CD4-positive, alpha-beta T cell treated with Interleukin-15 for 1 hour (primary cell): Measurements from ENCODE around the gene RALGPS1.

Source experiments
- DNase-seq: peaks from one replicate; pipeline ENCODE4 v3.0.0-alpha.2; 2020

The RALGPS1 gene

DNA sequence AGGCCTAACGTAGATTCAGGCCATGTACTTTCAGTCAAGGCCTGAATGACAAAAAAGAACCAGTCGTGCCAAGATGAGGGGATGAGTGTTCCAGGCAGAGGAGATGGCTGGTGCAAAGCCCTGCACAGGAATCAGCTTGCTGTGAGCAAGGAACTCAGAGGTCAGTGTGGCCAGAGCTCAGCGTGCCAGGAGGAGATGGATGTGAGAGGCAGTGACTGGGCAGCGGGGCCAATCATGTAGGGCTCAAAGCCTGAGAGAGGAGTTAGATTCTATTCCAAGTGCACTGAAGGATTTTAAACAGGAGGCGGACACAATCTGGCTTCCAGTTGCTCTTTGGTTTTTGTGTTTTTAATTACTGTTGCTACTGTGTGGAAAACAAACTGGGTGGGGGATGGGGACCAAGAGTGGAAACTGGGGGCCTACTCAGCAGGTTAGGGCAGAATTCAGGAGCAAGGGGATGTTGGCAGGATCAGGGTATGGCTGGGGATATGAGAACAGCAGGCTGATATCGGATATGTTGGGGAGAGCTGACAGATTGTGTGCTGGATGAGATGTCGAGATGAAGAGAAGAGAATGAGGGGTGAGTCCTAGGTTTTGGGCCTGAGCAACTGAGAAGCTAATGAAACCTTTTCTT, 143.5 kb downstream of the RALGPS1 start:
- DNase-seq: no peak

DNA sequence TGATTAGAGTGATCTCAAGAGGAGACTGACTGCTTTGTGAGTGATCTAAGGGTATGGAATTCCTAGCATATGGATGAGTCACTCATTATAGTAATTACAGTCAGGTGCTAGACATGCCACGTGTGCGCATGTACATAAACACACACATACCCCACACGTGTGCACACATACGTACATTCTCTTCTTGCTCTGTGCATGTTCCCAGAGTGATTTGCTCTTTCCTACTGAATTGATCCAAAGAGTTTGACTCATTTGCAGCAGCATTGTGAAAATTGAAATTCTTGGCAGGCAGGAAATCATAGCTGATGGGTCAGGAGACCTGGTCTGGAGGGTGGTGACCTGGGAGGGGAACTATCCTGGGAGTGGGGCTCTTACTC, 144.1 kb downstream of the RALGPS1 start:
- no peak for DNase-seq

DNA sequence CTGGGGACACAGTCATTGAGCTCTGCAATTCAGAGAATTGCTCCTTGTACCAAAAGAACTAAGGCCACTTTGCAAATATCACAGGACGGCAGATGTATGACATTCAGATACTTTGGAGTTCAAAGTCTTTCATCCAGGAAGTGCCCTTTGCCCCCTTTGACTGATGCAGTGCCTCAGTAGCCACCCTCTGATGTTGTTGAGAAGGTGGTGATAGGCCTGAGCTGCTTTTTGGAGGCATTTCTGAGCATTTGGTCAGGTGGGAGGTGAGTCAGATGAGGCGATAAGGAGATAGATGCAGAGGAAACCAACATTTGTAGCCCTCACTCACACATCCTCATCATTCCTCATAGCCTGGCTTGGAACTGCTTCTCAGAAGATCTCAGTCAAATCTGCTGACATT, 144.4 kb downstream of the RALGPS1 start:
- no peak for DNase-seq

DNA sequence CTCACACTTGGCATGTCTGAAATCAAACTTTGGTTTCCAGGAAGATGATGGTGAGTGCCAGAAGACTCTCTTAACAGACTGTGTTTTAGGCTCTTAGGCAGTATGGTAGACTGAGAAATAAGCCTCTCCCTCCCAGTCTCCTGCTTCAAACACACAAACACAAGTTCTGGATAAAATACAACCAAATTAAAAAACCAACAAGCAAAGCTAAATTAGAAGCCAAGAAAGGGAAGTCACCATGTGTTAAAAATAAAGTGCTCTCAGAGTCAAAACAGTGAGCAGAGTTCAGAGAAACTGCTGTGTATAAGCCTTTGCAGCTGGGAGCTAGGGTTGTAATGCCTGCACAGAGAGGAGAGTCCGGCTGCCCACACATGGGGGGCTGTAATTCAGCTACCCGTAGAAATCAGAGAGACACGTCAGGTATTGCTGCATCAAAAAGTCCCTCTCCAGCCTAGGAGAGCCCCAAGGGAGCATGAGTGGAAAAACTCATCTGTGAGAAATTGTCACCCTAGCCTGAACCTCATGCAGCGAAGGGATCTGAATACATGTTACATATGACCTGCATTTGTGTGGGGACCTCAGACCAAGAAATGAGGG, 145.3 kb downstream of the RALGPS1 start:
- DNase-seq: no peak

DNA sequence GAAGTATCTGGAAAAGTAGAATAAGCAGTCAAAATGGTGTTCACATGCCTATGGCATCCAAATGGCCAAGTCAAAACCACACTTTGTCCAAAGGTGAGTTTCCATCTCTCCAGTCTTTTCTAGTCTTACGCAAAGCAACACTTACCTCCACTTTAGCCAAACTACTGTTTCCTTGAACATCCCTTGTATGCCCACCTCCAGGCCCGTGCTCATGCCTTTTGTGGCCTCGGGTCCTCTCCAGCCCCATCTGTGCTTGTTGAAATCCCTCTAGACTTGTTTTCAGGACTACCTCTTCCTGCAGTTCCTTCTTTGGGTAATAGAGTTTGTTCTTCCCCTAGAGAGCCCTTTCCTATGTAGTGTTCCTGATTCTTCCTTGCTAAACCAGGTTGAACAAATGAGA, 146.8 kb downstream of the RALGPS1 start:
- DNase-seq: no peak

DNA sequence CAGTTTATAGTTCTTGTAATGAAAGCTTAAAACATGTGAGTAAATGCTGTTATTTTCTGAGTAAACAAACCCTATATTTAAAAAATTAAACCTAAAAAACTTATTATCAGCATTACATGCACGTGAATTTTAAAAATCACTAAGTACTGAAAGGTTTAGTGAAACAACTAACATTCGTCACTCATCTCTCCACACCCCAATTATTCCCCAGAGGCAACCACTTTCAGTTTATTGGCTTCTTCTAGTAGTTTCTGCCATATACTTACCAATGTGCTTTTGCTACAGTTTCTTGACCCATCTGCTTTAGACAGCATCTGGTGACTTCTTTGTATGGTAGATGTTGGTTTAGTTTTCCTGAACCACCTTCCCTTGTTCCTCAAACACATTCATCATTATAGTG, 149.8 kb downstream of the RALGPS1 start:
- DNase-seq: no peak

DNA sequence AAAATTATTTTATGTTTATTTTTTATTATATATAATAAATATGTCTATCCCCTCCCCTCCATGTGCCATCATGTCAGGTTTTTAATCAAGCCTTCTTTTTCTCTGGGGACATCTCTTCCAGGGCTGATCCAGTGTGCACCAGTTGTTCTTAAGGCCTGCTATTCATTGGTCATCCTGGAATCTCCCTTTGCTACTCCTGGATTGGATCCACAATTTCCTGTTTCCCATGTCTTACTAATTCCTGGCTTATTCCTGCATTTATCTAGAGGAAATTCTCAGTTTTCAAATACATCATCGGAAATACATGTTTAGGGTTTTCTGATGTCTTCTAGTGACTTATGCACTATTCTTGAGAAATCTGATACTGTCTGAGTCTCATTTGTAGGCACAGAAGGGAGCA, 151.0 kb downstream of the RALGPS1 start:
- no peak for DNase-seq

DNA sequence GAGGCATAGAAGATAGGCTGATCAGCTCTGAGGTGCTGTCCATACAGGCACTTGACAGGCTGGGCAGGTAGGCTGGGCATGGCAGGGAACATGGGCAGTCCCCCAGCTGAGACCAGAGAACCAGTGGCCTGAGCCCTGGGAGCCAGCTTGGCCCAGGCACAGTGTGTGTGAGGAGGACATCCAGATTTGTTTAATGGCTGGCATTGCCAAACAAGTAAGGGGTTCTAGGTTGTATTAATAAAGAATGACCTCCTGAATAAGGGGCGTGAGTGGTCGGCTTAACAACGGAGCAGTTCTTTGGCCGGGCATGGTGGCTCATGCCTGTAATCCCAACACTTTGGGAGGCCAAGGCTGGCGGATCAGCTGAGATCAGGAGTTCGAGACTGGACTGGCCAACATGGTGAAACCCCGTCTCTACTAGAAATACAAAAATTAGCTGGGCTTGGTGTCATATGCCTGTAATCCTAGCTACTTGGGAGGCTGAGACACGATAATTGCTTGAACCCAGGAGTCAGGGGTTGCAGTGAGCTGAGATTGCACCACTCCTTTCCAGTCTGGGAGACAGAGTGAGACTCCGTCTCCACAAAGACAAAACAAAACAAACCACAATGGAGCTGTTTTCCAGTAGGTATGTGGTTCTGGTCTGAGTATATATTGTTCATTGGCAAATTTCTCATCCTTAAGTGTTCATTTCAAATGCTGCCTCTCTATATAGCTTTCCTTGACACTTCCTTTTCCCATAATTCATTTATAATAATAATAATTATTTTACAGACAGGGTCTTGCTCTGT, 151.7 kb downstream of the RALGPS1 start:
- DNase-seq: no peak

DNA sequence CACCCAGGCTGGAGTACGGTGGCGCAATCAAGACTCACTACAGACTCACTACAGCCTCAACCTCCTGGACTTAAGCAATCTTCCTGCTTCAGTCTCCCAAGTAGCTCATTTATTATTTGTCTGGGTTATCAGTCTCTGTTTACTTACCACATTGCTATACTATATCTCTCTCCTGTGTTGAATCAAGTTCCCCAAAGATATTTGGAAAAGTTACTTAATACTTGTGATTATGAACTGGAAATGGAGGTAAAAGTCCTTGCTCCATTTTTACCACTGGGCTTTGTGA, 152.2 kb downstream of the RALGPS1 start:
- no peak for DNase-seq

DNA sequence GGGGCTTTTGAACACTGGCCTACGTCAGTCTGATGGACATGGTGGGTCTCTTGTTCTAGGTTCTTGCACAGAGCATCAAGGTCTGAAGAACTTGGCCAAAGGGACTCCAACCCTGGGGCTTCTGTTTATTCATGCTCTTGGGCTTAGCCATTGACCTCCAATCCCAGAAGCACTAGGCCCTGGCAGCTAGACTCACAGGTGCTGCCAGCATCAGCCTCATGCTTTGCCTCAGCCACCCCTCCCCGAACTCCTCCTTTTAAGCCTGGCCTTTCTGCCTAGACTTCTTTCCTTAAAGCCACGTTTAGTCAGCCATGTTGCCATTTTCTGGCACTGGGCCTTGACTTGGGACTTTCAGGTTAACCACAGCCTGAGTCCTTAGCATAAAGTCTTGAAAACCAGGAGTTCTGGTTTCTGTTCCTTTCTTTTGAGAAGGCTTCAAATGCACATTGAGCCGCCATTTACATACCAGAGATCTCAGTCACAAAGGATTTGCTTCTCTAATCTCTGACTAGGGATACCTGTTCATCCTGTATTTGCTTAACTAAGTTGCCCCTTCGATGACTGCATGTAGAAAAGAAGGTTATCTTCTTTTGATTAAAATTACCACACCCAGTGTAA, 153.1 kb downstream of the RALGPS1 start:
- DNase-seq: no peak

DNA sequence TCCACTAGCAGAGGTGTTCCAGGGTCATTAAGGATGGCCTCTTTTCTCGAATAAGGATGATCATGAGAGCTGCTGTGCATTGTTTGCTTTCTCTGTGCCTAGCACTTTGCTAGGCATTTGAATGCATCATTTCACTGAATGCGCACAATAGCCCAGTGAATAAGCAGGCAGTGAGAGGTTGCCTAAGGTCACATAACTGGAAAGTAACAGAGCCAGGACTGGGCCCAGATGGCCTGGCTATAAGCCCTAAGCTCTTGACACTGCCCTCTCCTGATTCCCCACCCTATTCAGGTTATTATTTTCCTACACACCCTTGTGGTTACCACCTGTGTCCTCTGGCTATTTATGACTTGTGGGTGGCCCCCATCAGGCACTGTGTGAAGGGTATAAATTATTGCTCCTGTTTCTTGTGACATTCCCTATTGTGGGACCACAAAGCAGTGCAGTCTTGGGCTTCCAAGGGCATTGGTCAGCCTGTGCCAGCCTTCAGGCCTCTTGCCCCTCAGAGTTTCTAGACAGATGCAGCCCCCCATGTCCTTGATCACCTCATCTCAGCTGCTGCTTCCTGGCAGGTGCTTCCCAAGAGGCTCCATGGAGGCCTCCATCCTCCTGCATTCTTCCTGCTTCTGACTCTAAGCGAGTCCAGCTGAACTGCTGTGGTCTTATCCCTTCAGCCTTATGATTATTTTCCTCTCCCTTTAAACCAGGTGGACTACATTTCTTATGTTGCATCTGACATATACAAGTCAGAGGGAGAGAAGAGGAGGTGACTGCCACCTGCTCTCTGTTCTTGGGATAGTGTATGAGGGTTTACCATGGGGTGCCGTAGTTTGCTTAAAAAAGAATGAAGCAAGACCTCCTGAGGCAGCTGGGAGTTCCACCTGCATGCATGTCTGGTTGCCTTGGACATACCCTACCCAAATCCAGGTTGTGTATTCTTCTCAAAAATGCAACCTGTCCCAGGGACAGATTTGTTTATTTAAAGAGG, 160.3 kb downstream of the RALGPS1 start:
- DNase-seq: no peak

DNA sequence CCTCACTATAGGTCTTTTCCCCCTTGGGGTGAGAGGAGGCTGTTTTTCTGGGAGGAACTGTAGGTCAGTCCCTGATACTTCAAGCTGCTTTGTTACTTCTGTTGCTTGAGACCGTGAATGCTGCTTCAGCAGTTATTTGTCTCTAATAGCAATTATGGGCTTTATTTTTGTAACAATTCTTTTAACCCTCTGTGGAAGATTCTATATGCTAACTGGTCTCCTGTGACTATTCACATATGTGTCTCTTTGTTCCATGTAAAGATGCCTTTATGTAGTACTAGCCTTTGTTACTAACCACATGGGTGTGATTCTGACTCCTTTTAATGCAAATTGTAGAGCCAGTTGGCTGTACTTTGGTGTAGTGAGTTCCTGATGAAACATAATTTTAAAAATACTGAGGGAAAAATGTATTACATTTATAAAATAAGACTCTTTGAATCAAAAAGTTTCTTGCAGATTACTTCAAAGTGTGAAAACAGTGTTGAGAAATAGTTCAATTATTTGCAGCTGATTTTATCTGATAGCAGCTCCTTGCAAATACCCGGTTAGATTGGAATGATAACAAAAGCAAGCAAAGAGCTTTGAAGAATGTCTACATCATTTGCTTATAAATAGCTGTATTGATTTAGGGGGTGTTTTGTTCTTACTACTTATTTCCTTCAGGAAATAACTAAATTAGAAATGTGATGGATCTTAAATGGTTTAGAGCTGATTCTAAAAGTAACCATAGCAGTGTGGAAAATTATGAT, 161.2 kb downstream of the RALGPS1 start:
- DNase-seq: no peak

DNA sequence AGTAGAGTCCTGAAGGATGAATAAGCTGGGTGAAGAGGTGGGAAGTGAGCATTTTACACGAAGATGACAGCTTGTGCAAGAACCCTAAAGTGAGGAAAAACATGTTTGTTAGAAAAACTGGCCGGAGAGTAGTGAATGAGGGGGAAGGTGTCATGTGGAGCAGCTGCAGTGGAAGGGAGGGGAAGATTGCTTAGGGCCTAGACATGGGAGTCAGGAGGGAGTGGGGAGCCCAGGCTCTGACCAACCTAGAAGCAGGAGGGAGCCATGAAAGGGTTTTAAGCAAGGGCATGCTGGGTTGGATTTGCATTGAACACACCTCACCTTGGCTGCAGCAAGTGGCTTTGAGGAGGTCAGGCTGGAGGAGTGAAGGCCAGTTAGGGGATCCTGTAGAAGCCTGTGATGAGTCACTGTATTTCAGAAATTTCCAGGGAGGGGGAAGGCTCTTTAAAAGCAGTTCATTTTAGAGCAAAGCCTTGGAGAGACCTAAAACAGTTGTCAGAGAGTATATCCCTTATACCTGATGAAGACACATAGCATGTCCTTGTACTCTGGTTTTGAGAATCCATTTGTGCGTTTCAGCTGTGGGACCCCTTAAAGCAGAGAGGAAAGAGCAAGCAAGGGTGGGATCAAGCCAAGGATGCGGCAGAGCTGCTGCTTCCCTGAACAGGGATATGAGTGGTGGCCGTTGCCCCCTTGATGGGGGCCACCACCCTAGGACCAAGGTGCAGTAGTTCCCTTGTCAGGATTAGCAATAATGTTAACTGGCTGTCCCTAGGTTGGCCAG, 162.5 kb downstream of the RALGPS1 start:
- DNase-seq: no peak

DNA sequence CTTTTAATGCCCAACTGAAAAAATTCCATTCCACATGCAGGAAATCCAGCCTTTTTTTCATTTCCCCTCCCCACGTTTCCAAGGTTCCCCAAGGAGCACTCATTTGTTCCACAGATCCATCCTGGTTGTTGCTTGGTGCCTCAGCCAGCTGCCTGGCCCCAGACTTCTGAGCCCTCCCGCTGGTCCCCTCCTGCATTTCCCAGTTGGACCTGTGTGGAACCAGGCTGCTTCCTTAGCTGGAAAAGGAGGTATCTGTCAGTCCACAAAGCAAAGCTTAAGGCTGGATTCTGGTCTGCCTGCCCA, 163.0 kb downstream of the RALGPS1 start:
- no peak for DNase-seq

DNA sequence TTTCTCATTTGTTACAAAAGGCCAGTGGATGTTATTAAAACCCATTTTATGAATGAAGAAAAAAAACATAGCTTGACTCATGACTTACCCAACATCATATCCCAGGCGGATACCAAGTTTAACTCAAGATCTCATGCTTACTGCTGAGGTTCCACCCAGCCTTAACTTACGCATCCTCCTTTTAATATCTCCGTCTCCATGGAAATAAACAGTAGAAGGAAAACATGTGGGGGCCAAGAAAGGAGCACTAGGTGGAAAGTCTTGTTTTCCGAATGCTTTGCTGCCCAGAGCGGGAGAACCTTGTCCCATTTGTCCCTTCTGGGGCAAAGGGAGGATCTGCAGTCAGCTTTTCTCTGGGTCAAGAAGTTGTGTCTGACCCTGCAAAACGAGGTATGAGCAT, 163.8 kb downstream of the RALGPS1 start:
- no peak for DNase-seq

DNA sequence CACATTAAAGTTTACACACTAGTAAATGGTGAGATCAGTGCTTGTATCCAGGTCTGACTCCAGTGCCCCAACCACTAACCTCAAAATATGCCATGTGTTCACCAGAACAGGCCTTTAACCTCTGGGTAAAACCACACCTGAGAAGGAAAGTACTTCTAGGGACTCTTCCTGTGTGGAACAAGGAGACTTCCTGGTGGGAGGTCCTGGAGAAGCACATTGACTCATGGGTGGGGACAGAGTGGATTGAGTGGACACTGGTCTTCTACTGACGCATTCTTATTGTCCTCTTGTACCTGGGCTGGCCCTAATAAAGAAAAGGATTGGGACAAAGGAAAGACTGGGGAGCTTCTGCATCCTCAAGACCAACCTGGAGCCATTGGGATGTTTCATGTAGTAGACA, 164.4 kb downstream of the RALGPS1 start:
- DNase-seq: no peak

DNA sequence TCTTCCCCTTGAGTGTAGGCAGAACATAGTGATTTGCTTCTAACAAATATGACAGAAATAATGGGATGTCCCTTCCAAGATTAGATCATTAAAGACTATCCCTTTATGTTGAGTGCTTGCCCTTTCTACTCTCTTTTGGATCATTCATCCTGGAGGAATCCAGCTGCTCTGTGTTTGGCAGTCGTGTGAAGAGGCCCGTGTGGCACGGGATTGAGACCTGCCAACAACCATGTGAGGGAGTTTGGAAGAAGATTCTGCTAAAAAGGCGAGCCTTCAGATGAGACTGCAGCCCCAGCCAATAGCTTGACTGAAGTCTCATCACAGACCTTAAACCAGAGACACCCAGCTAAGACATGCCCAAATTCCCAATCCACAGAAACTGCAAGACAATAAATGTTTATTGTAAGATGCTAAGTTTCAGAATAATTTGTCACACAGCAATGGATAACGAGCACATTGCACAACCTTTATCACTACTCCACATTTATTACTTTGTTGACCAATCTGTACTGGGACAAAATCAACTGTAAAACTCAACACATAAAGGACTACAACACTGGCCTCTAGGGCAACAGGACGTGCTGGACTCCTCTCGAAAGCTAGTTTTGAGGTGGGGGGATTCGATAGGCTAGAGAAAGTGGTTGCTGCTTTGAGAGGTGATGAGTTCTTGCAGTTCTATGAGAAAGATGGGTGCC, 165.0 kb downstream of the RALGPS1 start:
- DNase-seq: no peak

DNA sequence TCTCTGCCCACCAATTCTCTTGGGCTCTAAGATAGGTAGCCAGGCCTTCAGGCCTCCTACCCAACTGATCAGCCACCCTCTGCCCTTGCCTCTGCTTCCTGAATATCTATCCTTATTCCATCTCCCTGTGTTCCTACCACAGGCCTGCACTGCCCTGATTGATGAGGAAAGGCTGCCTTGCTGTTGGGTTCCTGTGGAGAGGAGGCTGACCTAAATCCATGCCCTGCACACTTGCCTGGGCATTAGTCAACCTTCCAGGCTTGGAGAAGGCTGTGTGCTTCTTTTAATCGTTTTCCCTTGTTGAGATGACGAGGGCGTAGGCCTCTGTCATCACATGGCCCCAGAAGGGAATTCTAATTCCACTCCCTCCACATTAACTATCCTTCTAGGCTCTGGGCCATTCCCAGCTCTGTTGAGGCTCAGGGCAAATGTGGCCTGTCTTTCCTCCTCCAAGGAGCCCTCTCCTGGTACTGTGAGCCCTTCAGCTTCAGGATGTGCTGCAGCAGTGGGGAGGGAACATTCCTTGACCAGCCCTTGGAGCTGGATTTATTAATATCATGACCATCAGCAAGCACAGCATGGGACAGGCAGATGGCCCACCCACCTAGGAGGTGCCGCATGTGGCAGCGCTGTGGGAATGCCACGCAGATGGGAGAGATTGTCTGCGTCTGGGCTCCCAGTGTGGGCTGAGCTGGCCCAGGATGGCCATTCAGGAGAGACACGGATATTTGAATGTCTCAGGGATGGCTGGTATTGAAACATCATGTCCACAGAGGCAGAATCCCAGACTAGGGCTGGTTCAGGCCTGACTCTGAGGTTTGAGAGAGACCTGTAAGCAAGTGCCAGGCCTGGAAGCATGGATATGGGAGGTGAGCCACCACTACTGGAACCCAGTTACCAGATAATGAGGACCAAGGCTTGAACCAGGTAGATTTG, 166.9 kb downstream of the RALGPS1 start:
- DNase-seq: no peak

DNA sequence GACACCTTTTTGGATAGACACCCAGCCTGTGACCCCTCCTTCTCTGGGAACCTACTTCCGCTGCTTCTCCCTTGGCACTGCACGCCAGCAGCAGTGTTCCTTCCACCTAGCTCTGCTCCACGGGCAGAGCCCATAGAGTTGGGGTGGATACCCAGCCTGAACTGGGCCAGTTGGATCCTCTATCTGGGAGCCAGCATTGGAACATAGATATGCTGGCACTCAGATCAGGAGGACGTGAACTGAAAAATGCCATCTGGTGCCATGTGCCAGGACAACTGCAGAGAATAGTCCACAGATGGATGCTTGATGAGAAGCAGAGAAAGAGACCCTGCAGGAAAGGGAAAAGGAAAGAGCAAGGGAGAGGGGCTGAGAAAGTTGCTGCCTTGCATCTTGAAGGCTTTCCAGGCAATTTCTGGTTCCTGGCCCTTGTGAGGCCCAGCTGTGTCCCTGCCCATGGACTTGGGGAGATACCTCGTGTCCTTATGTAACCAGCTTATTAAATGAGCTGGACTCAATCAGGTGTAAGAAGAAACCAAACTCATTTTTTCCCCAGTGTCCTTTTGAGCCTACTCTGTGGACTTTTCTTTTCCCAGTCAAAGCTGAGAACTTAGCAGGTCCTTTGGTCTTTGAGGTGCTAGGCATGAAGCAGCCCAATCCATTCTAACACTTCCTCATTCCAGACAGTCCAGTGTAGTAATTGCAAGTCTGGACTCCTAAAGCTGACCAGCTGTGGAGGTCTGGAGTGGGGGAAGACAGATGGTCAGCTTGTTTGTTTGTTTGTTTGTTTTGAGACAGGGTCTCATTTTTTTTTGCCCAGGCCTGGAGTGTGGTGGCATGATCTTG, 168.8 kb downstream of the RALGPS1 start:
- DNase-seq: no peak
